MM.1S (cell line): ENCODE measurements around the gene OR2J2.

Source experiments
- DNase-seq: peaks from one replicate; pipeline ENCODE4 v3.0.0-alpha.2; 2015
- H2AFZ ChIP-seq: fragments of 300-600 bp; sonication (generic); 2 replicates; pipeline ENCODE4 v1.6.0; 2016; ENCODE audit warnings: antibody characterized with exemption, low read length
- H3F3A ChIP-seq: fragments of 300-600 bp; sonication (generic); 2 replicates; pipeline ENCODE4 v1.6.1; 2016; ENCODE audit warnings: mild to moderate bottlenecking, antibody characterized with exemption, low read length, moderate library complexity, mixed read lengths; ENCODE audit not compliant: insufficient read depth
- H3K27ac ChIP-seq: fragments of 300-600 bp; sonication (generic); 2 replicates; pipeline ENCODE4 v1.5.1; 2016; ENCODE audit warnings: mild to moderate bottlenecking, low read length
- H3K27me3 ChIP-seq: fragments of 300-600 bp; sonication (generic); replicated peaks from 2 replicates; pipeline ENCODE4 v1.6.0; 2016; ENCODE audit warnings: low read length; ENCODE audit not compliant: insufficient read depth
- H3K36me3 ChIP-seq: fragments of 300-600 bp; sonication (generic); replicated peaks from 2 replicates; pipeline ENCODE4 v1.6.1; 2016; ENCODE audit warnings: mild to moderate bottlenecking, low read length, mixed read lengths; ENCODE audit not compliant: insufficient read depth
- H3K4me1 ChIP-seq: fragments of 300-600 bp; sonication (generic); 2 replicates; pipeline ENCODE4 v1.6.1; 2016; ENCODE audit warnings: low read length, mixed read lengths
- H3K4me2 ChIP-seq: fragments of 300-600 bp; sonication (generic); 2 replicates; pipeline ENCODE4 v1.6.0; 2016; ENCODE audit warnings: low read depth, low read length
- H3K4me3 ChIP-seq: fragments of 300-600 bp; sonication (generic); 2 replicates; pipeline ENCODE4 v1.5.1; 2016; ENCODE audit warnings: low read length, mixed read lengths
- H3K79me2 ChIP-seq: fragments of 300-600 bp; sonication (generic); 2 replicates; pipeline ENCODE4 v1.6.1; 2016; ENCODE audit warnings: mixed run types, low read length, mixed read lengths
- H3K9ac ChIP-seq: fragments of 300-600 bp; sonication (generic); 2 replicates; pipeline ENCODE4 v1.6.1; 2016; ENCODE audit warnings: low read length, mixed read lengths
- H3K9me2 ChIP-seq: fragments of 300-600 bp; sonication (generic); replicated peaks from 2 replicates; pipeline ENCODE4 v1.6.1; 2016; ENCODE audit warnings: mild to moderate bottlenecking, low read length, mixed read lengths; ENCODE audit not compliant: insufficient read depth
- H3K9me3 ChIP-seq: fragments of 300-600 bp; sonication (generic); replicated peaks from 2 replicates; pipeline ENCODE4 v1.6.1; 2016; ENCODE audit warnings: mild to moderate bottlenecking, low read length, mixed read lengths; ENCODE audit not compliant: insufficient read depth
- H4K20me1 ChIP-seq: fragments of 300-600 bp; sonication (generic); 2 replicates; pipeline ENCODE4 v1.6.1; 2016; ENCODE audit warnings: mild to moderate bottlenecking, low read length, moderate library complexity, mixed read lengths; ENCODE audit not compliant: insufficient read depth
- CTCF ChIP-seq: fragments of 300-600 bp; sonication (generic); IDR thresholded peaks from 2 replicates; pipeline ENCODE4 v1.5.1; 2016; ENCODE audit warnings: antibody characterized with exemption, low read length, mixed read lengths
- EZH2 ChIP-seq: fragments of 300-600 bp; sonication (generic); optimal IDR thresholded peaks from 2 replicates; pipeline ENCODE3; 2017; ENCODE audit warnings: low read depth, mild to moderate bottlenecking, antibody characterized with exemption, low read length, mixed read lengths
- EZH2phosphoT487 ChIP-seq: fragments of 300-600 bp; sonication (generic); IDR thresholded peaks from 2 replicates; pipeline ENCODE4 v1.6.1; 2018; ENCODE audit warnings: antibody characterized with exemption, low read length

OR2J2 gene

DNA sequence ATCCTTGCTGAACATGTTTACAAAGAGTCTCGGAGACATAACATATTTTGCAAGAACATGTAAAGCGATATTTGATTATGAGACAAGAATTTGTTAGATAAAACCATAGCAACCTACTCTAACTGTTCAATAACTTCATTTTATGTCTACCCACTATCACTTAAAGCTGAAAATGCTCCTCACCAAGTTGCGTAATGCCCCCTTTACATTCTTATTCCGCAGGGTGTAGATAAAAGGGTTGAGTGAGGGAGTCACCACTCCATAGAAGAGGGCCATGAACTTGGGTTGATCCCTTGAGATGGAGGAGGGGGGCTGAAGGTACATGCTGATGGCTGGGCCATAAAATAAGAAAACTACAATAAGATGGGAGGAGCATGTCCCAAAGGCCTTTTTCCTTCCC lies 33.0 kb upstream of the OR2J2 start:
- Histone ChIP-seq H3K27me3 (no peaks in the 10 kb centered on the region), H3K4me2 (no peak overlapping the region), H3F3A (no peaks in the 10 kb centered on the region), H3K79me2 (no peaks in the 10 kb centered on the region), H3K4me3 (no peak overlapping the region), H4K20me1 (no peaks in the 10 kb centered on the region), H3K9me2 (no peaks in the 10 kb centered on the region), H3K4me1 (no peaks in the 10 kb centered on the region), H3K36me3 (no peaks in the 10 kb centered on the region), H3K9me3 (no peaks in the 10 kb centered on the region; the same call in 1 of the 2 replicates), H3K27ac (no peak overlapping the region), H2AFZ (no peak overlapping the region), H3K9ac (no peak overlapping the region)
- no peak for TF ChIP-seq CTCF
- no peak for TF ChIP-seq EZH2phosphoT487
- no peak for TF ChIP-seq EZH2
- no peak for DNase-seq

- Histone ChIP-seq H3K36me3 (no peaks in the 10 kb centered on the region), H3K9ac (no peak overlapping the region), H3K9me3 (no peaks in the 10 kb centered on the region; the same call in 1 of the 2 replicates), H3K79me2 (no peaks in the 10 kb centered on the region), H3K4me1 (no peaks in the 10 kb centered on the region), H3K27ac (no peak overlapping the region), H3F3A (no peaks in the 10 kb centered on the region), H3K27me3 (no peaks in the 10 kb centered on the region), H3K4me3 (no peak overlapping the region), H4K20me1 (no peaks in the 10 kb centered on the region), H3K9me2 (no peaks in the 10 kb centered on the region), H2AFZ (no peak overlapping the region), H3K4me2 (no peak overlapping the region)
- TF ChIP-seq EZH2phosphoT487 (no peak), CTCF (no peak), EZH2 (no peak)
- no peak for DNase-seq
These were observed 29.1 kb upstream of the OR2J2 start for GRCh38 chr6:29141606-29142005.

DNA sequence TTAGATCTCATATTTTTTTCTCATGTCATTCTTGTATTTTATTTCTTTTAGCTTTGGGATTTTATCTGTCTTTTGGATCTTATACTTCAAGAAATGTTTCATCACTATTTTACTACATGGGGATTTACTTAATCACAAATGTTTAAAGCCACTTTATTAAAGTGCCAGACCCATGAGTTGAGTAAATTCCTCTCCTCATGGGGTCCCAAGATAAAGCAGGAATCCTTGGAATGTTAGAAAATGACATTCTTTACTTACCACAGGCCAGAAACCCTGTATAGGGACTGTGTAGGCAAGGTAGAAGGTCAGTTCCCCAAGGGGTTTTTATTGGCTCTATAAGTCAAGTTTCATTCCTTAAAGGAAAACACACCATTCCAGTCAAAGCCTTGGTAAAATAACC lies 28.4 kb upstream of the OR2J2 start:
- Histone ChIP-seq H3K4me1 (no peaks in the 10 kb centered on the region), H3K4me2 (no peak overlapping the region), H3K79me2 (no peaks in the 10 kb centered on the region), H3K9me3 (no peaks in the 10 kb centered on the region; the same call in 1 of the 2 replicates), H4K20me1 (no peaks in the 10 kb centered on the region), H3K27ac (no peak overlapping the region), H3K36me3 (no peaks in the 10 kb centered on the region), H3K4me3 (no peak overlapping the region), H3K9me2 (no peaks in the 10 kb centered on the region), H2AFZ (no peak overlapping the region), H3K9ac (no peak overlapping the region), H3K27me3 (no peaks in the 10 kb centered on the region), H3F3A (no peaks in the 10 kb centered on the region)
- no peak for DNase-seq
- TF ChIP-seq EZH2phosphoT487 (no peak), EZH2 (no peak), CTCF (no peak)
